A172 (cell line): ENCODE measurements around the gene RPS19BP1. TPM values are rescaled to one million over a fixed set of nuclear protein-coding genes. Genes with fewer than 3 reads are reported as not detected.
A peak's percentile ranks its signal among the peaks of the same experiment; 100 is the strongest.
"Not testable (repeated sequence)": the region's sequence is repeated elsewhere in the genome, so short reads cannot be mapped to it uniquely, and the experiment has no call there.

ENCODE experiments used
- DNase-seq: peaks from one replicate; pipeline ENCODE4 v3.0.0-alpha.2; 2015; ENCODE audit warnings: low spot score
- total RNA-seq: library from RNA; depleted of rRNA; stranded (reverse); fragments of >200 nt; shearing (Covaris generic); gene quantifications from 2 replicates; pipeline ENCODE4 v1.2.3, GENCODE V29; 2014

RPS19BP1 gene
- total RNA-seq, 1 experiment from 2014 or later, result 87.3 TPM

GRCh38 chr22:39528681-39529486, 3.7 kb downstream of the RPS19BP1 start:
- DNase-seq, result peak; percentile 65

GRCh38 chr22:39528080-39528661, 4.4 kb downstream of the RPS19BP1 start:
- DNase-seq, result no peak

GRCh38 chr22:39527481-39527961, 5.0 kb downstream of the RPS19BP1 start:
- no peak for DNase-seq

GRCh38 chr22:39526736-39527171, 5.8 kb downstream of the RPS19BP1 start:
- no peak for DNase-seq

- no peak for DNase-seq
These were observed 6.9 kb downstream of the RPS19BP1 start for GRCh38 chr22:39525658-39525975.

- DNase-seq, result no peak
These were observed 7.5 kb downstream of the RPS19BP1 start for GRCh38 chr22:39524753-39525657.

- DNase-seq, result no peak
These were observed 8.3 kb downstream of the RPS19BP1 start for GRCh38 chr22:39524089-39524752.

GRCh38 chr22:39522567-39523300, 9.8 kb downstream of the RPS19BP1 start:
- no peak for DNase-seq

GRCh38 chr22:39522091-39522490, 10.5 kb downstream of the RPS19BP1 start:
- DNase-seq, result not testable (repeated sequence)

- DNase-seq, result not testable (repeated sequence)
These were observed 11.3 kb downstream of the RPS19BP1 start for GRCh38 chr22:39521106-39521885.

GRCh38 chr22:39520226-39521105, 12.1 kb downstream of the RPS19BP1 start, which contains the start of gene ATF4:
Gene ATF4, plus strand, starts transcription at chr22:39520562. Its CDS starts 884 bp downstream, at chr22:39521446.
- DNase-seq, result peak; percentile 34

- DNase-seq, result peak; percentile 93
These were observed 12.8 kb downstream of the RPS19BP1 start for GRCh38 chr22:39519681-39520225.

GRCh38 chr22:39518996-39519680, 13.4 kb downstream of the RPS19BP1 start:
- DNase-seq, result no peak

- no peak for DNase-seq
These were observed 14.3 kb downstream of the RPS19BP1 start for GRCh38 chr22:39518144-39518786.

GRCh38 chr22:39517470-39517869, 15.1 kb downstream of the RPS19BP1 start:
- no peak for DNase-seq

GRCh38 chr22:39515266-39516050, 17.1 kb downstream of the RPS19BP1 start:
- DNase-seq, result no peak
